Liver (tissue), 9 donors: ENCODE measurements around the gene TAF4. TPM values are rescaled to one million over a fixed set of nuclear protein-coding genes. Genes with fewer than 3 reads are reported as not detected.

Source experiments
- DNase-seq: peaks from one replicate; pipeline ENCODE4 v3.0.0-alpha.2; 2017; ENCODE audit warnings: low spot score
- H3K27ac ChIP-seq, 2 donors: one replicate each; pipeline ENCODE4 v1.7.0; 2013; ENCODE audit warnings: inconsistent platforms in 2 of 2, low read length in 2 of 2, control low read depth in 1 of 2, low read depth in 1 of 2, mild to moderate bottlenecking in 1 of 2
- H3K27me3 ChIP-seq, 4 donors: one replicate each; pipeline versions ENCODE4 v1.6.1 to v1.7.0; 2013; ENCODE audit warnings: low read length in 3 of 4, inconsistent platforms in 1 of 4, mild to moderate bottlenecking in 1 of 4, moderate library complexity in 1 of 4; ENCODE audit not compliant: control insufficient read depth in 4 of 4, insufficient read depth in 4 of 4
- H3K36me3 ChIP-seq, 4 donors: one replicate each; pipeline versions ENCODE4 v1.6.1 to v1.7.0; 2013; ENCODE audit warnings: low read length in 3 of 4, mild to moderate bottlenecking in 3 of 4, low read depth in 1 of 4, moderate library complexity in 1 of 4; ENCODE audit not compliant: control insufficient read depth in 4 of 4, insufficient read depth in 3 of 4
- H3K4me1 ChIP-seq, 4 donors: one replicate each; pipeline versions ENCODE4 v1.6.1 to v1.7.0; 2013; ENCODE audit warnings: low read length in 3 of 4, mild to moderate bottlenecking in 3 of 4, moderate library complexity in 1 of 4; ENCODE audit not compliant: control insufficient read depth in 4 of 4, insufficient read depth in 4 of 4
- H3K4me3 ChIP-seq, 3 donors: one replicate each; pipeline versions ENCODE4 v1.6.1 to v1.7.0; 2013; ENCODE audit warnings: low read length in 3 of 3, control low read depth in 1 of 3, low read depth in 1 of 3, mild to moderate bottlenecking in 1 of 3
- H3K9ac ChIP-seq, 2 donors: one replicate each; pipeline ENCODE4 v1.7.0; 2013; ENCODE audit warnings: low read length in 2 of 2, mild to moderate bottlenecking in 2 of 2, moderate library complexity in 2 of 2, control low read depth in 1 of 2, low read depth in 1 of 2
- H3K9me3 ChIP-seq, 4 donors: one replicate each; pipeline versions ENCODE4 v1.6.1 to v1.7.0; 2013; ENCODE audit warnings: low read length in 3 of 4; ENCODE audit not compliant: control insufficient read depth in 4 of 4
- EGR1 ChIP-seq, 2 donors: IDR thresholded peaks; 2 replicates each; pipeline ENCODE4 v1.6.1; 2016 to 2018; ENCODE audit warnings: antibody characterized with exemption in 2 of 2, low read depth in 2 of 2
- FOXA1 ChIP-seq: IDR thresholded peaks from 2 replicates; pipeline ENCODE4 v1.6.1; 2016; ENCODE audit warnings: antibody characterized with exemption
- GABPA ChIP-seq, 2 donors: IDR thresholded peaks in 1 of 2; conservative IDR thresholded peaks in 1 of 2; 2 replicates each; pipeline ENCODE4 v1.6.1; 2016; ENCODE audit warnings: antibody characterized with exemption in 2 of 2, mild to moderate bottlenecking in 1 of 2, moderate library complexity in 1 of 2
- HNF4A ChIP-seq, 2 donors: conservative IDR thresholded peaks; 2 replicates each; pipeline ENCODE4 v1.6.1; 2016; ENCODE audit warnings: antibody characterized with exemption in 2 of 2, mild to moderate bottlenecking in 2 of 2
- HNF4G ChIP-seq: IDR thresholded peaks from 2 replicates; pipeline ENCODE4 v1.6.1; 2016; ENCODE audit warnings: antibody characterized with exemption
- JUND ChIP-seq, 2 donors: IDR thresholded peaks; 2 replicates each; pipeline ENCODE4 v1.6.1; 2016; ENCODE audit warnings: antibody characterized with exemption in 2 of 2
- NR2F2 ChIP-seq: IDR thresholded peaks from 2 replicates; pipeline ENCODE4 v1.6.1; 2016; ENCODE audit warnings: antibody characterized with exemption
- RAD21 ChIP-seq, 2 donors: IDR thresholded peaks; 2 replicates each; pipeline ENCODE4 v1.6.1; 2016; ENCODE audit warnings: antibody characterized with exemption in 2 of 2, mild to moderate bottlenecking in 2 of 2
- RXRA ChIP-seq, 2 donors: IDR thresholded peaks; 2 replicates each; pipeline ENCODE4 v1.6.1; 2017 to 2018; ENCODE audit warnings: antibody characterized with exemption in 2 of 2, mild to moderate bottlenecking in 1 of 2
- YY1 ChIP-seq: IDR thresholded peaks from 2 replicates; pipeline ENCODE4 v1.6.1; 2016; ENCODE audit warnings: antibody characterized with exemption, mild to moderate bottlenecking
- WGBS: extraction: QIAGEN DNeasy Blood & Tissue Kit; methylation state at CpG from one replicate; pipeline ENCODE4 v1.1.7; 2013; 5-methylcytosine and 5-hydroxymethylcytosine counted together
- polyA plus RNA-seq, 2 donors: library from polyadenylated mRNA; stranded (reverse) in 1 of 2; unstranded in 1 of 2; fragments of 200-250 nt in 1 of 2; fragments of >200 nt in 1 of 2; fragmentation: Nextera tagmentation in 1 of 2; extraction: Ambion mirVana in 1 of 2; gene quantifications; one replicate each; pipeline versions ENCODE4 v1.2.1 to v1.2.3, GENCODE V29; 2013 to 2015
- total RNA-seq, 2 donors: library from RNA; depleted of rRNA; stranded (reverse); fragments of >200 nt; gene quantifications; one replicate each; pipeline ENCODE4 v1.2.3, GENCODE V29; 2014
- TF ChIP-seq, protein P1 (sequence below): fragments of 150-350 bp; IDR thresholded peaks from 2 replicates; pipeline ENCODE4 v1.5.1; 2017; ENCODE audit warnings: improper control_type of control experiment, low read depth, low read length; ENCODE audit not compliant: missing input control
- TF ChIP-seq, protein P2 (sequence below): IDR thresholded peaks from 2 replicates; pipeline ENCODE4 v1.6.1; 2016; ENCODE audit warnings: antibody characterized with exemption
- TF ChIP-seq, protein P3 (sequence below): IDR thresholded peaks from 2 replicates; pipeline ENCODE4 v1.6.1; 2016; ENCODE audit warnings: antibody characterized with exemption, mild to moderate bottlenecking
- TF ChIP-seq, protein P4 (sequence below): IDR thresholded peaks from 2 replicates; pipeline ENCODE4 v1.6.1; 2016; ENCODE audit warnings: antibody characterized with exemption
- TF ChIP-seq, protein P5 (sequence below): IDR thresholded peaks from 2 replicates; pipeline ENCODE4 v1.6.1; 2016; ENCODE audit warnings: antibody characterized with exemption
- donor health status: healthy.
- donor health status: healthy.
- donor health status: healthy.
- donor health status: healthy.
- donor health status: healthy.

The TAF4 gene
- total and polyA plus RNA-seq, 4 donors = 2.0 to 11.8 (median 5.6) TPM

DNA sequence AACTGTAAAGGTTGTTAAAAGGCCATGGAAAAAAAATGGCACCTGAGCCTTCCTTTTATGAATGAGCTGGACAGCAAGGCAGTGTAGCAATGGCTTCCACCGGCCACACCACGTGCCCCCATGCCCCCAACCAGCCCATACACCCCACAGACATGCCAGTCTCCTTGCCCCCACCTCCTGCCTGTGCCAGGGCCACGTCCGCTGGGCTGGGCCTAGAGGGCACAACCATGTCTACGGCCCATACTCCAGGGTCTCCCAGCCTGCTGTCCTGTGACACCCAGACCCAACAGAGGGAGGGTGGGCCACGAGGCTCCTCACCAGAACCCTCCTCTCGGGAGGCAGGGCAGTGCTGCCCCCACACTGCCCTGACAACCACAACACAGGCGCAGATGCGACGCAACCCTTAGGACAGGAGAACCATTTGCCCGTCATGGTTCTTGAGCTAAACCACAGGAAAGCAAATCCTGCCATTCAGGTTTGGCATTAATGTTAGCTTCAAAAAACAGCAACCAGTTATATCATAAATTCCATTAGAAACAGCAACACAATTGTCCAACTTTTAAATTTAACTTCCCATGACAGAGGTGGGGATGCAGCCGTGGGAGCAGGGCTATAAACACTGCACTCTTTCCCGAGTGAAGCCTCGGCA lies 50.7 kb downstream of the TAF4 start:
- DNase-seq = no peak
- peaks cover 5 to 19% (median 12%) of the 10 kb centered on the region in 4 donors for H3K4me1 ChIP-seq
- TF ChIP-seq RAD21 (IDR thresholded peaks at IDR 0.05) (no peak), JUND (IDR thresholded peaks at IDR 0.05) (no peak), EGR1 (IDR thresholded peaks at IDR 0.05; ENCODE audit: low read depth in 2 of 2) (no peak), FOXA1 (no peak), HNF4A (conservative IDR thresholded peaks at IDR 0.05) (no peak), NR2F2 (no peak), GABPA (IDR thresholded peaks at IDR 0.05 in 1 of 2, conservative IDR thresholded peaks at IDR 0.05 in 1 of 2) (no peak), HNF4G (no peak)
- TF ChIP-seq, protein P1, sequence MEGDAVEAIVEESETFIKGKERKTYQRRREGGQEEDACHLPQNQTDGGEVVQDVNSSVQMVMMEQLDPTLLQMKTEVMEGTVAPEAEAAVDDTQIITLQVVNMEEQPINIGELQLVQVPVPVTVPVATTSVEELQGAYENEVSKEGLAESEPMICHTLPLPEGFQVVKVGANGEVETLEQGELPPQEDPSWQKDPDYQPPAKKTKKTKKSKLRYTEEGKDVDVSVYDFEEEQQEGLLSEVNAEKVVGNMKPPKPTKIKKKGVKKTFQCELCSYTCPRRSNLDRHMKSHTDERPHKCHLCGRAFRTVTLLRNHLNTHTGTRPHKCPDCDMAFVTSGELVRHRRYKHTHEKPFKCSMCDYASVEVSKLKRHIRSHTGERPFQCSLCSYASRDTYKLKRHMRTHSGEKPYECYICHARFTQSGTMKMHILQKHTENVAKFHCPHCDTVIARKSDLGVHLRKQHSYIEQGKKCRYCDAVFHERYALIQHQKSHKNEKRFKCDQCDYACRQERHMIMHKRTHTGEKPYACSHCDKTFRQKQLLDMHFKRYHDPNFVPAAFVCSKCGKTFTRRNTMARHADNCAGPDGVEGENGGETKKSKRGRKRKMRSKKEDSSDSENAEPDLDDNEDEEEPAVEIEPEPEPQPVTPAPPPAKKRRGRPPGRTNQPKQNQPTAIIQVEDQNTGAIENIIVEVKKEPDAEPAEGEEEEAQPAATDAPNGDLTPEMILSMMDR = no peak
- TF ChIP-seq, protein P2, sequence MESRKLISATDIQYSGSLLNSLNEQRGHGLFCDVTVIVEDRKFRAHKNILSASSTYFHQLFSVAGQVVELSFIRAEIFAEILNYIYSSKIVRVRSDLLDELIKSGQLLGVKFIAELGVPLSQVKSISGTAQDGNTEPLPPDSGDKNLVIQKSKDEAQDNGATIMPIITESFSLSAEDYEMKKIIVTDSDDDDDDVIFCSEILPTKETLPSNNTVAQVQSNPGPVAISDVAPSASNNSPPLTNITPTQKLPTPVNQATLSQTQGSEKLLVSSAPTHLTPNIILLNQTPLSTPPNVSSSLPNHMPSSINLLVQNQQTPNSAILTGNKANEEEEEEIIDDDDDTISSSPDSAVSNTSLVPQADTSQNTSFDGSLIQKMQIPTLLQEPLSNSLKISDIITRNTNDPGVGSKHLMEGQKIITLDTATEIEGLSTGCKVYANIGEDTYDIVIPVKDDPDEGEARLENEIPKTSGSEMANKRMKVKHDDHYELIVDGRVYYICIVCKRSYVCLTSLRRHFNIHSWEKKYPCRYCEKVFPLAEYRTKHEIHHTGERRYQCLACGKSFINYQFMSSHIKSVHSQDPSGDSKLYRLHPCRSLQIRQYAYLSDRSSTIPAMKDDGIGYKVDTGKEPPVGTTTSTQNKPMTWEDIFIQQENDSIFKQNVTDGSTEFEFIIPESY = no peak
- TF ChIP-seq, protein P3, sequence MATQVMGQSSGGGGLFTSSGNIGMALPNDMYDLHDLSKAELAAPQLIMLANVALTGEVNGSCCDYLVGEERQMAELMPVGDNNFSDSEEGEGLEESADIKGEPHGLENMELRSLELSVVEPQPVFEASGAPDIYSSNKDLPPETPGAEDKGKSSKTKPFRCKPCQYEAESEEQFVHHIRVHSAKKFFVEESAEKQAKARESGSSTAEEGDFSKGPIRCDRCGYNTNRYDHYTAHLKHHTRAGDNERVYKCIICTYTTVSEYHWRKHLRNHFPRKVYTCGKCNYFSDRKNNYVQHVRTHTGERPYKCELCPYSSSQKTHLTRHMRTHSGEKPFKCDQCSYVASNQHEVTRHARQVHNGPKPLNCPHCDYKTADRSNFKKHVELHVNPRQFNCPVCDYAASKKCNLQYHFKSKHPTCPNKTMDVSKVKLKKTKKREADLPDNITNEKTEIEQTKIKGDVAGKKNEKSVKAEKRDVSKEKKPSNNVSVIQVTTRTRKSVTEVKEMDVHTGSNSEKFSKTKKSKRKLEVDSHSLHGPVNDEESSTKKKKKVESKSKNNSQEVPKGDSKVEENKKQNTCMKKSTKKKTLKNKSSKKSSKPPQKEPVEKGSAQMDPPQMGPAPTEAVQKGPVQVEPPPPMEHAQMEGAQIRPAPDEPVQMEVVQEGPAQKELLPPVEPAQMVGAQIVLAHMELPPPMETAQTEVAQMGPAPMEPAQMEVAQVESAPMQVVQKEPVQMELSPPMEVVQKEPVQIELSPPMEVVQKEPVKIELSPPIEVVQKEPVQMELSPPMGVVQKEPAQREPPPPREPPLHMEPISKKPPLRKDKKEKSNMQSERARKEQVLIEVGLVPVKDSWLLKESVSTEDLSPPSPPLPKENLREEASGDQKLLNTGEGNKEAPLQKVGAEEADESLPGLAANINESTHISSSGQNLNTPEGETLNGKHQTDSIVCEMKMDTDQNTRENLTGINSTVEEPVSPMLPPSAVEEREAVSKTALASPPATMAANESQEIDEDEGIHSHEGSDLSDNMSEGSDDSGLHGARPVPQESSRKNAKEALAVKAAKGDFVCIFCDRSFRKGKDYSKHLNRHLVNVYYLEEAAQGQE = no peak
- TF ChIP-seq, protein P4, sequence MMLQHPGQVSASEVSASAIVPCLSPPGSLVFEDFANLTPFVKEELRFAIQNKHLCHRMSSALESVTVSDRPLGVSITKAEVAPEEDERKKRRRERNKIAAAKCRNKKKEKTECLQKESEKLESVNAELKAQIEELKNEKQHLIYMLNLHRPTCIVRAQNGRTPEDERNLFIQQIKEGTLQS = no peak
- TF ChIP-seq, protein P5, sequence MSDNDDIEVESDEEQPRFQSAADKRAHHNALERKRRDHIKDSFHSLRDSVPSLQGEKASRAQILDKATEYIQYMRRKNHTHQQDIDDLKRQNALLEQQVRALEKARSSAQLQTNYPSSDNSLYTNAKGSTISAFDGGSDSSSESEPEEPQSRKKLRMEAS = no peak
- H3K27me3 ChIP-seq = no peaks in the 10 kb centered on the region
- H3K9ac ChIP-seq = no peak overlapping the region
- 93% methylated on average over 14 of the region's 14 CpGs for WGBS
- peaks cover 4 to 17% (median 7%) of the 10 kb centered on the region in 4 donors for H3K36me3 ChIP-seq
- no peak overlapping the region for H3K27ac ChIP-seq
- H3K9me3 ChIP-seq = no peaks in the 10 kb centered on the region
- H3K4me3 ChIP-seq = no peak overlapping the region

DNA sequence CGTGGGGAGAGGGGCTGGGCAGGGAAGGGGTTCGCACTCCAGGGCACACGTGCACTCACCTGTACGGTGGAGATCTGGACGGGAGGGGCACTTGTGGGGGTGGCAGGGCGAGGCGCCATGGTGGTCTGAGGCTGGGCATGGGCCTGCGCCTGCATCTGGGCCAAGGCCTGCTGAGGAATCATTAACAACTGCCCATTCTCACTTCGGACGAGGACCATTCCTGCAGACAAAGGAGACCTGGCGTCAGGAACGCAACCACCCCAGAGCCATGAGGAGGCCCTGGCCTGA lies 51.2 kb downstream of the TAF4 start:
- H3K4me1 ChIP-seq = peaks cover under 1 to 13% (median 6%) of the 10 kb centered on the region in 4 donors
- TF ChIP-seq RXRA (IDR thresholded peaks at IDR 0.05) = no peak
- TF ChIP-seq YY1 = no peak
- TF ChIP-seq, protein P1 = no peak
- TF ChIP-seq, protein P5 = no peak
- TF ChIP-seq HNF4A (conservative IDR thresholded peaks at IDR 0.05) = no peak
- TF ChIP-seq FOXA1 = no peak
- no peak overlapping the region for H3K27ac ChIP-seq
- 95% methylated on average over 12 of the region's 12 CpGs for WGBS
- H3K36me3 ChIP-seq = peaks cover 7 to 21% (median 10%) of the 10 kb centered on the region in 4 donors
- H3K9me3 ChIP-seq = no peaks in the 10 kb centered on the region
- no peak overlapping the region for H3K4me3 ChIP-seq
- H3K27me3 ChIP-seq = no peaks in the 10 kb centered on the region
- DNase-seq = no peak
- H3K9ac ChIP-seq = no peak overlapping the region
